Stomach (tissue), 4 donors: ENCODE results near the gene TCN2.

Source experiments
- POLR2A ChIP-seq, 4 donors: fragments of 450-650 bp; IDR thresholded peaks; one replicate each; pipeline ENCODE4 v1.6.1; 2016; ENCODE audit warnings: antibody characterized with exemption in 4 of 4, control low read depth in 2 of 4, mild to moderate bottlenecking in 1 of 4, moderate library complexity in 1 of 4
- POLR2AphosphoS5 ChIP-seq, 3 donors: sonication (generic); formaldehyde crosslinking; IDR thresholded peaks; one replicate each; pipeline ENCODE4 v1.6.1; 2016; ENCODE audit warnings: antibody characterized with exemption in 3 of 3
- TF ChIP-seq, protein P1 (sequence below), 7 experiments: fragments of 450-650 bp in 4 of 7; fragments of 200-600 bp in 3 of 7; sonication (generic) in 3 of 7; IDR thresholded peaks; one replicate each; pipeline ENCODE4 v1.5.1; 2016 to 2019; ENCODE audit warnings: antibody characterized with exemption in 7 of 7, control low read depth in 2 of 7, mild to moderate bottlenecking in 1 of 7

DNA sequence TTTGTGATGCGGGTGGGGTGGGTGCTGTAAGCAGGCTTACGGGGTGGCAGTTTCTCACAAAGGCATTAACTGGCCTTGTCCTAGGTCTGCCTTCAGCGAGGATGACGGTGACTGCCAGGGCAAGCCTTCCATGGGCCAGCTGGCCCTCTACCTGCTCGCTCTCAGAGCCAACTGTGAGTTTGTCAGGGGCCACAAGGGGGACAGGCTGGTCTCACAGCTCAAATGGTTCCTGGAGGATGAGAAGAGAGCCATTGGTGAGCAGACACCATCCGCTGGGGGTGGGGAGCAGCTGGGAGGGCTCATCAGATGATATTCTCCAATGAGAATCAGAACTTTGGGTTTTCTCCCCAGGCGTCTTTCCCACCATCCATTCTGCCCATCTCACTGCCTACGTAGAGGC, 5.8 kb downstream of the TCN2 start:
- TF ChIP-seq, protein P1, sequence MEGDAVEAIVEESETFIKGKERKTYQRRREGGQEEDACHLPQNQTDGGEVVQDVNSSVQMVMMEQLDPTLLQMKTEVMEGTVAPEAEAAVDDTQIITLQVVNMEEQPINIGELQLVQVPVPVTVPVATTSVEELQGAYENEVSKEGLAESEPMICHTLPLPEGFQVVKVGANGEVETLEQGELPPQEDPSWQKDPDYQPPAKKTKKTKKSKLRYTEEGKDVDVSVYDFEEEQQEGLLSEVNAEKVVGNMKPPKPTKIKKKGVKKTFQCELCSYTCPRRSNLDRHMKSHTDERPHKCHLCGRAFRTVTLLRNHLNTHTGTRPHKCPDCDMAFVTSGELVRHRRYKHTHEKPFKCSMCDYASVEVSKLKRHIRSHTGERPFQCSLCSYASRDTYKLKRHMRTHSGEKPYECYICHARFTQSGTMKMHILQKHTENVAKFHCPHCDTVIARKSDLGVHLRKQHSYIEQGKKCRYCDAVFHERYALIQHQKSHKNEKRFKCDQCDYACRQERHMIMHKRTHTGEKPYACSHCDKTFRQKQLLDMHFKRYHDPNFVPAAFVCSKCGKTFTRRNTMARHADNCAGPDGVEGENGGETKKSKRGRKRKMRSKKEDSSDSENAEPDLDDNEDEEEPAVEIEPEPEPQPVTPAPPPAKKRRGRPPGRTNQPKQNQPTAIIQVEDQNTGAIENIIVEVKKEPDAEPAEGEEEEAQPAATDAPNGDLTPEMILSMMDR (IDR thresholded peaks at IDR 0.05): no peak
- TF ChIP-seq POLR2A (IDR thresholded peaks at IDR 0.05): no peak
- TF ChIP-seq POLR2AphosphoS5 (IDR thresholded peaks at IDR 0.05): no peak
